ENCODE results near the gene APOC1.

APOC1 gene

DNA sequence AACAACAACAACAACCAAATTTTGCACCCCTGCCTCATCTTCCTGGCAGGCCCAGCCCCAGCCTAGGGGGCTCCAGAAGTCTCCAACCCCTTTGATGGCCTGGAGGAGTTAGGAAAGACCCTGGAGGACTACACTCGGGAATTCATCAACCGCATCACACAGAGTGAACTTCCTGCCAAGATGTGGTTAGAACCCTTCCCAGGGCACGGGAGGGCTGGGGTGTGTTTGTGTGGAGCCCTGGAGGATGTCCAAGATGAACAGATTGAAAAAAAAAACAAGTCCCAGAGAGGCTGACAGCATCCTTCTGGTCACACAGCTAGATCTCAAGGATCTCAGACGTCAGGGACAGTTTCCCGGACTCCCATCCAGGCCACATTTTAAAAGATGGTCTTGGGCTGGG lies 13.3 kb downstream of the APOC1 start:
- no peaks in the 10 kb centered on the region for H3K4me1 ChIP-seq (ENCODE audit: insufficient read depth, low read length, poor library complexity, severe bottlenecking)
- no peaks in the 10 kb centered on the region for H3K79me2 ChIP-seq (ENCODE audit: insufficient read depth, low read length)
- H3K9ac ChIP-seq (ENCODE audit: low read depth, low read length, poor library complexity, severe bottlenecking), result no peak overlapping the region
- no peaks in the 10 kb centered on the region for H3F3A ChIP-seq (ENCODE audit: low read depth)
- no peaks in the 10 kb centered on the region for H3K9me2 ChIP-seq (replicated peaks; ENCODE audit: low read depth, low read length)
- H4K20me1 ChIP-seq (ENCODE audit: insufficient read depth, low read length, poor library complexity, severe bottlenecking), result no peaks in the 10 kb centered on the region
- H3K27me3 ChIP-seq (ENCODE audit: insufficient read depth, low read length, poor library complexity, severe bottlenecking), result no peaks in the 10 kb centered on the region
- no peak overlapping the region for H3K4me2 ChIP-seq (ENCODE audit: low read depth, low read length, poor library complexity, severe bottlenecking)
- H3K9me3 ChIP-seq (ENCODE audit: insufficient read depth, low read depth, low read length), result no peaks in the 10 kb centered on the region
- no peak overlapping the region for H2AFZ ChIP-seq (ENCODE audit: low read length)
- TF ChIP-seq, protein P1, sequence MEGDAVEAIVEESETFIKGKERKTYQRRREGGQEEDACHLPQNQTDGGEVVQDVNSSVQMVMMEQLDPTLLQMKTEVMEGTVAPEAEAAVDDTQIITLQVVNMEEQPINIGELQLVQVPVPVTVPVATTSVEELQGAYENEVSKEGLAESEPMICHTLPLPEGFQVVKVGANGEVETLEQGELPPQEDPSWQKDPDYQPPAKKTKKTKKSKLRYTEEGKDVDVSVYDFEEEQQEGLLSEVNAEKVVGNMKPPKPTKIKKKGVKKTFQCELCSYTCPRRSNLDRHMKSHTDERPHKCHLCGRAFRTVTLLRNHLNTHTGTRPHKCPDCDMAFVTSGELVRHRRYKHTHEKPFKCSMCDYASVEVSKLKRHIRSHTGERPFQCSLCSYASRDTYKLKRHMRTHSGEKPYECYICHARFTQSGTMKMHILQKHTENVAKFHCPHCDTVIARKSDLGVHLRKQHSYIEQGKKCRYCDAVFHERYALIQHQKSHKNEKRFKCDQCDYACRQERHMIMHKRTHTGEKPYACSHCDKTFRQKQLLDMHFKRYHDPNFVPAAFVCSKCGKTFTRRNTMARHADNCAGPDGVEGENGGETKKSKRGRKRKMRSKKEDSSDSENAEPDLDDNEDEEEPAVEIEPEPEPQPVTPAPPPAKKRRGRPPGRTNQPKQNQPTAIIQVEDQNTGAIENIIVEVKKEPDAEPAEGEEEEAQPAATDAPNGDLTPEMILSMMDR (conservative IDR thresholded peaks at IDR 0.05; ENCODE audit: low read length), result no peak
- TF ChIP-seq EZH2phosphoT487 (IDR thresholded peaks at IDR 0.05; ENCODE audit: borderline replicate concordance), result no peak
- H3K4me3 ChIP-seq (ENCODE audit: low read length, poor library complexity, severe bottlenecking), result no peak overlapping the region
- no peaks in the 10 kb centered on the region for H3K36me3 ChIP-seq (ENCODE audit: insufficient read depth, low read length)

DNA sequence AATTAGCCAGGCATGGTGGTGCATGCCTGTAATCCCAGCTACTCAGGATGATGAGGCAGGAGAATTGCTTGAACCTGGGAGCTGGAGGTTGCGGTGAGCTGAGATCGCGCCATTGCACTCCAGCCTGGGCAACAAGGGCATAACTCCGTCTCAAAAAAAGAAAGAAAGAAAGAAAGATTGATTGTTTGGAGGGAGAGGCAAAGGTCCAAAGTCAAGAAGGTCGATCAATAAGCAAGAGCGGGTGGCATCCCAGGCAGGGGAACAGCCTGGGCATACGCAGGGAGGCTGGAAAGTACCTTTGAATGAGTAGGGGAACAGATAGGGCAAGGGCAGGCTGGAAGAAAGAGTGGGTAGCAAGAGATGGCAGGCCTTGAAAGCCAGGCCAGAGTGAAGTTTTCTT lies 15.7 kb downstream of the APOC1 start:
- Histone ChIP-seq H3K36me3 (ENCODE audit: insufficient read depth, low read length) (no peaks in the 10 kb centered on the region), H3K27me3 (ENCODE audit: insufficient read depth, low read length, poor library complexity, severe bottlenecking) (no peaks in the 10 kb centered on the region), H3K4me1 (ENCODE audit: insufficient read depth, low read length, poor library complexity, severe bottlenecking) (no peaks in the 10 kb centered on the region), H3K4me3 (ENCODE audit: low read length, poor library complexity, severe bottlenecking) (no peak overlapping the region), H3K4me2 (ENCODE audit: low read depth, low read length, poor library complexity, severe bottlenecking) (no peak overlapping the region), H3F3A (ENCODE audit: low read depth) (no peaks in the 10 kb centered on the region), H4K20me1 (ENCODE audit: insufficient read depth, low read length, poor library complexity, severe bottlenecking) (no peaks in the 10 kb centered on the region), H3K9me3 (ENCODE audit: insufficient read depth, low read depth, low read length) (no peaks in the 10 kb centered on the region), H3K79me2 (ENCODE audit: insufficient read depth, low read length) (no peaks in the 10 kb centered on the region), H2AFZ (ENCODE audit: low read length) (no peak overlapping the region), H3K9me2 (replicated peaks; ENCODE audit: low read depth, low read length) (no peaks in the 10 kb centered on the region), H3K9ac (ENCODE audit: low read depth, low read length, poor library complexity, severe bottlenecking) (no peak overlapping the region)
- TF ChIP-seq EZH2phosphoT487 (IDR thresholded peaks at IDR 0.05; ENCODE audit: borderline replicate concordance), result no peak
- TF ChIP-seq, protein P1 (conservative IDR thresholded peaks at IDR 0.05; ENCODE audit: low read length), result no peak

DNA sequence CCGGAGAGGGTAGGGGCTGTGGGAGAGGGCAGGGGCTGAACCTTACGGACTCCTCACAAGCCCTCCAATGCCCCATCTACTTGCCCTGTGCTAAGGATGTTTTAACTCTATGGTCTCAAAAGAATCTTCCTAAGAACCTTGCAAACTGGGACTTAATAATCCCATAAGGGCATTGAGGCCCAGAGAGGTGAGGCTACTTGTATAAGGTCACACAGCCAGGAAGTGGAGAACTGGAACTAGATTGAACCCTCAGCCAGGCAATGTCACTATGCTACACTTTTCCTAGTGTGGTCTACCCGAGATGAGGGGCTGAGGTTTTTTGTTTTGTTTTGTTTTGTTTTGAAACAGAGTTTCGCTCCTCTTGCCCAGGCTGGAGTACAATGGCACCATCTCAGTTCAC lies 17.1 kb downstream of the APOC1 start:
- Histone ChIP-seq H3K4me1 (ENCODE audit: insufficient read depth, low read length, poor library complexity, severe bottlenecking) (no peaks in the 10 kb centered on the region), H3K9ac (ENCODE audit: low read depth, low read length, poor library complexity, severe bottlenecking) (no peak overlapping the region), H3K79me2 (ENCODE audit: insufficient read depth, low read length) (no peaks in the 10 kb centered on the region), H3K9me3 (ENCODE audit: insufficient read depth, low read depth, low read length) (no peaks in the 10 kb centered on the region), H3K9me2 (replicated peaks; ENCODE audit: low read depth, low read length) (no peaks in the 10 kb centered on the region), H3K27me3 (ENCODE audit: insufficient read depth, low read length, poor library complexity, severe bottlenecking) (no peaks in the 10 kb centered on the region), H3K36me3 (ENCODE audit: insufficient read depth, low read length) (no peaks in the 10 kb centered on the region), H2AFZ (ENCODE audit: low read length) (no peak overlapping the region), H4K20me1 (ENCODE audit: insufficient read depth, low read length, poor library complexity, severe bottlenecking) (no peaks in the 10 kb centered on the region), H3K4me3 (ENCODE audit: low read length, poor library complexity, severe bottlenecking) (no peak overlapping the region), H3K4me2 (ENCODE audit: low read depth, low read length, poor library complexity, severe bottlenecking) (no peak overlapping the region), H3F3A (ENCODE audit: low read depth) (no peaks in the 10 kb centered on the region)
- no peak for TF ChIP-seq EZH2phosphoT487 (IDR thresholded peaks at IDR 0.05; ENCODE audit: borderline replicate concordance)
- TF ChIP-seq, protein P1 (conservative IDR thresholded peaks at IDR 0.05; ENCODE audit: low read length), result no peak

Measured in Loucy (cell line).